Spleen (tissue), 11 donors: ENCODE data around the gene KCNJ2. TPM values are rescaled to one million over a fixed set of nuclear protein-coding genes. Genes with fewer than 3 reads are reported as not detected.
A peak's percentile ranks its signal among the peaks of the same experiment; 100 is the strongest.

Source experiments
- DNase-seq: peaks from one replicate; pipeline ENCODE4 v3.0.0-alpha.2; 2020
- H3K27ac ChIP-seq, 8 donors: fragments of 200-600 bp; sonication (generic) in 7 of 8; 1 replicate in 4 of 8; 2 replicates in 4 of 8; pipeline versions ENCODE4 v1.5.0 to v1.8.0; 2016 to 2021; ENCODE audit warnings: inconsistent platforms in 4 of 8, mild to moderate bottlenecking in 4 of 8, moderate library complexity in 1 of 8
- H3K27me3 ChIP-seq, 7 donors: fragments of 200-600 bp; sonication (generic) in 6 of 7; replicated peaks in 1 of 7; 1 replicate in 4 of 7; 2 replicates in 3 of 7; pipeline versions ENCODE4 v1.5.0 to v1.8.0; 2016 to 2021; ENCODE audit warnings: inconsistent platforms in 3 of 7, mild to moderate bottlenecking in 1 of 7
- H3K36me3 ChIP-seq, 6 donors: fragments of 200-600 bp; sonication (generic) in 5 of 6; 1 replicate in 4 of 6; 2 replicates in 2 of 6; pipeline versions ENCODE4 v1.5.0 to v1.8.0; 2016 to 2021; ENCODE audit warnings: inconsistent platforms in 2 of 6
- H3K4me1 ChIP-seq, 6 donors: fragments of 200-600 bp; sonication (generic) in 5 of 6; 1 replicate in 3 of 6; 2 replicates in 3 of 6; pipeline versions ENCODE4 v1.5.0 to v1.8.0; 2016 to 2021; ENCODE audit warnings: inconsistent platforms in 3 of 6
- H3K4me3 ChIP-seq, 8 donors: fragments of 200-600 bp; sonication (generic) in 7 of 8; 1 replicate in 4 of 8; 2 replicates in 4 of 8; pipeline versions ENCODE4 v1.5.0 to v1.8.0; 2016 to 2021; ENCODE audit warnings: inconsistent platforms in 4 of 8, mild to moderate bottlenecking in 4 of 8, moderate library complexity in 2 of 8
- H3K9me3 ChIP-seq, 8 donors: fragments of 200-600 bp; sonication (generic) in 7 of 8; 1 replicate in 4 of 8; 2 replicates in 4 of 8; pipeline versions ENCODE4 v1.5.0 to v1.8.0; 2016 to 2021; ENCODE audit warnings: inconsistent platforms in 4 of 8
- CTCF ChIP-seq, 11 experiments: fragments of 200-600 bp in 7 of 11; fragments of 450-650 bp in 4 of 11; sonication (generic) in 4 of 11; IDR thresholded peaks in 8 of 11; conservative IDR thresholded peaks in 3 of 11; 1 replicate in 7 of 11; 2 replicates in 4 of 11; pipeline versions ENCODE4 v1.4.0 to v1.8.0; 2016 to 2021; ENCODE audit warnings: antibody characterized with exemption in 11 of 11, inconsistent platforms in 4 of 11, mild to moderate bottlenecking in 1 of 11
- POLR2A ChIP-seq, 3 donors: fragments of 450-650 bp; IDR thresholded peaks; one replicate each; pipeline ENCODE4 v1.5.1; 2017; ENCODE audit warnings: antibody characterized with exemption in 3 of 3, mild to moderate bottlenecking in 1 of 3
- POLR2AphosphoS5 ChIP-seq, 3 donors: sonication (generic); formaldehyde crosslinking; IDR thresholded peaks; one replicate each; pipeline ENCODE4 v1.5.1; 2017; ENCODE audit warnings: antibody characterized with exemption in 3 of 3
- WGBS, 5 donors: extraction: QIAGEN DNeasy Blood & Tissue Kit in 3 of 5; methylation state at CpG; one replicate each; pipeline versions ENCODE4 v1.1.5 to v1.1.7; 2013 to 2018; 5-methylcytosine and 5-hydroxymethylcytosine counted together
- intact Hi-C: fragments of 100-400 bp; cut with DNase I; formaldehyde crosslinking; loops from one replicate; pipeline ENCODE4 v1.15.0; 2023; ENCODE audit warnings: low total_unique reads
- polyA plus RNA-seq, 3 donors: library from polyadenylated mRNA; stranded (reverse); fragments of 200-250 nt; gene quantifications; one replicate each; pipeline ENCODE4 v1.2.1, GENCODE V29; 2013
- total RNA-seq, 7 donors: library from RNA; depleted of rRNA in 3 of 7; stranded (reverse); fragments of >200 nt in 3 of 7; fragmentation: NEBNext Ultra II Directional in 4 of 7; extraction: Animal tissue kit (Norgen Biotek cat#: 25700) in 4 of 7; gene quantifications; one replicate each; pipeline versions ENCODE4 v1.1.0 to v1.2.1, GENCODE V29; 2016 to 2021
- donor health status: healthy with polysubstance abuse.
- donor health status: DM: no; HTN: no; CAD: no; lungs with moderate emphysema.
- donor health status: DM: no; HTN: no; CAD: no.
- donor health status: Bipolar disorder and iron deficiency.
- donor health status: healthy.
- donor health status: DM: no; HTN: no; CAD: no.
- donor health status: DM: yes; HTN: yes; CAD: no.

KCNJ2 gene
- total and polyA plus RNA-seq, 10 donors, result 0.91 to 34.1 (median 21.5) TPM

GRCh38 chr17:70205401-70205800 lies 36.1 kb downstream of the KCNJ2 start:
- no peak for DNase-seq
- no peaks in the 10 kb centered on the region for H3K27me3 ChIP-seq
- peak overlapping the region in 7 of 8 donors; percentile 40 to 89 (median 83) for H3K27ac ChIP-seq
- H3K36me3 ChIP-seq, result no peaks in the 10 kb centered on the region
- intact Hi-C loops, result no loop called here
- TF ChIP-seq POLR2A (IDR thresholded peaks at IDR 0.05) (no peak), CTCF (IDR thresholded peaks at IDR 0.05 in 8 of 11, conservative IDR thresholded peaks at IDR 0.05 in 3 of 11) (no peak), POLR2AphosphoS5 (IDR thresholded peaks at IDR 0.05) (no peak)
- H3K4me3 ChIP-seq, result peak overlapping the region in 1 of 8 donors; percentile 5
- no peaks in the 10 kb centered on the region for H3K9me3 ChIP-seq
- H3K4me1 ChIP-seq, result peaks cover 0 to 27% (median 0%) of the 10 kb centered on the region in 6 donors
- 41 to 72% (median 53%) methylated on average over 4 of the region's 4 CpGs for WGBS, 5 donors

GRCh38 chr17:70206361-70207010 lies 37.2 kb downstream of the KCNJ2 start:
- no peaks in the 10 kb centered on the region for H3K27me3 ChIP-seq
- H3K4me1 ChIP-seq, result peaks cover 0 to 27% (median 0%) of the 10 kb centered on the region in 6 donors
- no peak for DNase-seq
- H3K4me3 ChIP-seq, result no peak overlapping the region
- intact Hi-C loops, result no loop called here
- peak overlapping the region in 7 of 8 donors; percentile 40 to 89 (median 83) for H3K27ac ChIP-seq
- no peaks in the 10 kb centered on the region for H3K9me3 ChIP-seq
- no peaks in the 10 kb centered on the region for H3K36me3 ChIP-seq
- WGBS, 5 donors, result 55 to 81% (median 66%) methylated on average over 6 of the region's 6 CpGs
- no peak for TF ChIP-seq POLR2A (IDR thresholded peaks at IDR 0.05)
- TF ChIP-seq CTCF (IDR thresholded peaks at IDR 0.05 in 8 of 11, conservative IDR thresholded peaks at IDR 0.05 in 3 of 11), result no peak
- no peak for TF ChIP-seq POLR2AphosphoS5 (IDR thresholded peaks at IDR 0.05)

- TF ChIP-seq POLR2A (IDR thresholded peaks at IDR 0.05) (no peak), POLR2AphosphoS5 (IDR thresholded peaks at IDR 0.05) (no peak), CTCF (IDR thresholded peaks at IDR 0.05 in 8 of 11, conservative IDR thresholded peaks at IDR 0.05 in 3 of 11) (no peak)
- Histone ChIP-seq H3K4me1 (peaks cover 0 to 27% (median 0%) of the 10 kb centered on the region in 6 donors), H3K27ac (peak overlapping the region in 2 of 8 donors; percentile 88 to 89), H3K27me3 (no peaks in the 10 kb centered on the region), H3K36me3 (no peaks in the 10 kb centered on the region), H3K4me3 (no peak overlapping the region), H3K9me3 (no peaks in the 10 kb centered on the region)
- DNase-seq, result no peak
- intact Hi-C loops, result no loop called here
- WGBS, 5 donors, result 63 to 83% (median 74%) methylated on average over 1 of the region's 1 CpG
These were observed 37.9 kb downstream of the KCNJ2 start for GRCh38 chr17:70207184-70207583.

- no peak for DNase-seq
- 69 to 76% (median 71%) methylated on average over 7 of the region's 7 CpGs for WGBS, 5 donors
- Histone ChIP-seq H3K27ac (peak overlapping the region in 2 of 8 donors; percentile 88 to 89), H3K36me3 (no peaks in the 10 kb centered on the region), H3K4me3 (no peak overlapping the region), H3K4me1 (peaks cover 0 to 20% (median 0%) of the 10 kb centered on the region in 6 donors), H3K27me3 (no peaks in the 10 kb centered on the region), H3K9me3 (peaks cover 0 to under 1% (median 0%) of the 10 kb centered on the region in 8 donors)
- intact Hi-C loops, result no loop called here
- TF ChIP-seq CTCF (IDR thresholded peaks at IDR 0.05 in 8 of 11, conservative IDR thresholded peaks at IDR 0.05 in 3 of 11) (no peak), POLR2AphosphoS5 (IDR thresholded peaks at IDR 0.05) (no peak), POLR2A (IDR thresholded peaks at IDR 0.05) (no peak)
These were observed 38.9 kb downstream of the KCNJ2 start for GRCh38 chr17:70208080-70208794.
